Motor neuron (in vitro differentiated cells): ENCODE data around the gene MRPL23. TPM values are rescaled to one million over a fixed set of nuclear protein-coding genes. Genes with fewer than 3 reads are reported as not detected.

Source experiments
- total RNA-seq, 8 experiments: library from RNA; unstranded; fragments of 300-600 nt; gene quantifications; 2 replicates each; pipeline versions ENCODE4 v1.2.3 to v1.2.4, GENCODE V29; 2022

The MRPL23 gene
- total RNA-seq, 8 experiments from 2014 or later, result 7.1 to 91.9 (median 23.2) TPM

Other genes with a start within 250 kb of the MRPL23 start
- 1 to 10 TPM in 3 of 8 experiments, under 1 TPM in 5; 0.31 to 3.1 (median 0.73) TPM for gene IFITM10, start 196.7 kb upstream of the MRPL23 start, total RNA-seq
- gene CTSD, start 183.4 kb upstream of the MRPL23 start, total RNA-seq, result 100 to 1,000 TPM in 4 of 8 experiments, 10 to 100 TPM in 4; 59.3 to 718 (median 107) TPM
- 1 to 10 TPM in 1 of 8 experiments, under 1 TPM in 4, not detected in 3; 0.27 to 2.0 (median 0.66) TPM for gene SYT8, start 112.3 kb upstream of the MRPL23 start, total RNA-seq
- under 1 TPM in 1 of 8 experiments, not detected in 7; 0.43 TPM for gene TNNI2, start 108.4 kb upstream of the MRPL23 start, total RNA-seq
- 10 to 100 TPM in 1 of 8 experiments, 1 to 10 TPM in 3, under 1 TPM in 4; 0.05 to 12.9 (median 0.88) TPM for gene LSP1, start 94.2 kb upstream of the MRPL23 start, total RNA-seq
- 1 to 10 TPM in 1 of 8 experiments, under 1 TPM in 5, not detected in 2; 0.13 to 1.1 (median 0.25) TPM for gene PRR33, start 55.4 kb upstream of the MRPL23 start, total RNA-seq
- gene TNNT3, start 27.6 kb upstream of the MRPL23 start, total RNA-seq, result 10 to 100 TPM in 2 of 8 experiments, 1 to 10 TPM in 1, under 1 TPM in 2, not detected in 3; 0.11 to 25.9 (median 3.6) TPM
- gene H19, start 50.5 kb downstream of the MRPL23 start, total RNA-seq, result 100 to 1,000 TPM in 2 of 8 experiments, 10 to 100 TPM in 4, 1 to 10 TPM in 2; 4.3 to 583 (median 16.5) TPM
- gene IGF2, start 192.1 kb downstream of the MRPL23 start, total RNA-seq, result 100 to 1,000 TPM in 1 of 8 experiments, 10 to 100 TPM in 2, 1 to 10 TPM in 2, under 1 TPM in 3; 0.52 to 165 (median 3.2) TPM
- gene INS, start 213.9 kb downstream of the MRPL23 start, total RNA-seq, result not detected
- 1 to 10 TPM in 2 of 8 experiments, under 1 TPM in 5, not detected in 1; 0.50 to 2.2 (median 0.60) TPM for gene TH, start 224.5 kb downstream of the MRPL23 start, total RNA-seq